Right atrium auricular region (tissue), 2 donors: ENCODE measurements around the gene PSMA1. TPM values are rescaled to one million over a fixed set of nuclear protein-coding genes. Genes with fewer than 3 reads are reported as not detected.

ENCODE experiments used
- total RNA-seq, 2 donors: library from RNA; depleted of rRNA; stranded (reverse); fragments of >200 nt; gene quantifications; one replicate each; pipeline ENCODE4 v1.1.0, GENCODE V29; 2016

The PSMA1 gene
- total RNA-seq, 2 donors from 2014 or later = 96.0 to 104 TPM

Other genes with a start within 250 kb of the PSMA1 start
- gene RRAS2, start 161.2 kb downstream of the PSMA1 start, total RNA-seq = 10 to 100 TPM; 39.3 to 65.2 TPM
- 10 to 100 TPM; 61.0 to 61.3 TPM for gene COPB1, start 20.6 kb downstream of the PSMA1 start, total RNA-seq
- gene PDE3B, start 123.4 kb upstream of the PSMA1 start, total RNA-seq = 10 to 100 TPM; 13.9 to 15.3 TPM